ENCODE data around the gene POMGNT1. TPM values are rescaled to one million over a fixed set of nuclear protein-coding genes. Genes with fewer than 3 reads are reported as not detected.

The POMGNT1 gene
- total and polyA plus RNA-seq, 7 donors: 63.1 to 100 (median 81.1) TPM

DNA sequence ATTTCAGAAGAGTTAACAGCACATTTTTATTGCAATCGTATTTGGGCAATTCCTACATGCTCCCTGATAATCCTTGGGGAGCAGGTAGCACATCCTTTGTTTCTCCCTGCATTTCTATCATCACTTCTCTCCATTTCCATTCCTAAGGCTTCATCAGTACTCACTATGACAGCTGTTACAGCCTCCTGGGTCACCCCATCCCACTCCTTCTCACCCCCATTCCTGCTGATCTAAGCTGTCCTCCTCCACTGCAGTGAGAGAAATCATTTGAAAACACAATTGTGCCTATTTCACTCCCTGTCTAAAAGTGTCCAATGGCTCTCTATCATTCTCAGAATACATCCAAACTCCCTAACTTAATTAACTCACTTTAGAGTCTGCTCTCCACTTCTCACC, 40.3 kb downstream of the POMGNT1 start:
- TF ChIP-seq, protein P1, sequence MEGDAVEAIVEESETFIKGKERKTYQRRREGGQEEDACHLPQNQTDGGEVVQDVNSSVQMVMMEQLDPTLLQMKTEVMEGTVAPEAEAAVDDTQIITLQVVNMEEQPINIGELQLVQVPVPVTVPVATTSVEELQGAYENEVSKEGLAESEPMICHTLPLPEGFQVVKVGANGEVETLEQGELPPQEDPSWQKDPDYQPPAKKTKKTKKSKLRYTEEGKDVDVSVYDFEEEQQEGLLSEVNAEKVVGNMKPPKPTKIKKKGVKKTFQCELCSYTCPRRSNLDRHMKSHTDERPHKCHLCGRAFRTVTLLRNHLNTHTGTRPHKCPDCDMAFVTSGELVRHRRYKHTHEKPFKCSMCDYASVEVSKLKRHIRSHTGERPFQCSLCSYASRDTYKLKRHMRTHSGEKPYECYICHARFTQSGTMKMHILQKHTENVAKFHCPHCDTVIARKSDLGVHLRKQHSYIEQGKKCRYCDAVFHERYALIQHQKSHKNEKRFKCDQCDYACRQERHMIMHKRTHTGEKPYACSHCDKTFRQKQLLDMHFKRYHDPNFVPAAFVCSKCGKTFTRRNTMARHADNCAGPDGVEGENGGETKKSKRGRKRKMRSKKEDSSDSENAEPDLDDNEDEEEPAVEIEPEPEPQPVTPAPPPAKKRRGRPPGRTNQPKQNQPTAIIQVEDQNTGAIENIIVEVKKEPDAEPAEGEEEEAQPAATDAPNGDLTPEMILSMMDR (IDR thresholded peaks at IDR 0.05): no peak
- Histone ChIP-seq H3K36me3 (ENCODE audit: insufficient read depth in 1 of 2, low read depth in 1 of 2) (no peaks in the 10 kb centered on the region), H3K4me3 (no peak overlapping the region), H3K27ac (no peak overlapping the region), H3K9me3 (no peaks in the 10 kb centered on the region), H3K27me3 (ENCODE audit: insufficient read depth in 3 of 3, low read length in 2 of 3) (no peaks in the 10 kb centered on the region), H3K4me1 (no peaks in the 10 kb centered on the region)
- DNase-seq: no peak
- no peak for ATAC-seq
- WGBS, 3 donors: 79 to 92% (median 81%) methylated on average over 1 of the region's 1 CpG
- intact Hi-C loops (cut with DNase I): no loop called here

DNA sequence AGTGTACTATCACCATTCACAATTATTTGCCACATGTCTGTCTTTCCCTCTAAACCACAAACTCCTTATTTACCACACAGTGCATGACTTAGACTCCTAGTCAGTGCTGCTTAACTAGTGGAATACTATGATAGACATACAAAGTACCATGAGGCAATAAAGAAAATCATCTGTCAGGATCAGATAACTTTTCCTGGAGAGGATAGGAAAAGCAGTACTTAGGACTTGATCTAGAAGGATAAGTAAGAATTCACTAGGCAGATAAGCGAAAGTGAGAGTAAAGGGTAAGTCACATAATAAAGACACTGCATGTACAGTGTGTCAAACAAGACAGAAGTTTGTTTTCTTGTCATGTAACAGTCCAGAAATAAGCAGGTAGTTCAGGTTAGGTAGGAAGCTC, 44.5 kb downstream of the POMGNT1 start:
- intact Hi-C loops (cut with DNase I): no loop called here
- WGBS, 3 donors: 93 to 100% (median 98%) methylated on average over 1 of the region's 1 CpG
- H3K9me3 ChIP-seq: no peaks in the 10 kb centered on the region
- H3K36me3 ChIP-seq (ENCODE audit: insufficient read depth in 1 of 2, low read depth in 1 of 2): no peaks in the 10 kb centered on the region
- no peak for DNase-seq
- H3K4me1 ChIP-seq: no peaks in the 10 kb centered on the region
- H3K4me3 ChIP-seq: no peak overlapping the region
- H3K27me3 ChIP-seq (ENCODE audit: insufficient read depth in 3 of 3, low read length in 2 of 3): no peaks in the 10 kb centered on the region
- no peak overlapping the region for H3K27ac ChIP-seq
- no peak for ATAC-seq
- TF ChIP-seq, protein P1 (IDR thresholded peaks at IDR 0.05): no peak

DNA sequence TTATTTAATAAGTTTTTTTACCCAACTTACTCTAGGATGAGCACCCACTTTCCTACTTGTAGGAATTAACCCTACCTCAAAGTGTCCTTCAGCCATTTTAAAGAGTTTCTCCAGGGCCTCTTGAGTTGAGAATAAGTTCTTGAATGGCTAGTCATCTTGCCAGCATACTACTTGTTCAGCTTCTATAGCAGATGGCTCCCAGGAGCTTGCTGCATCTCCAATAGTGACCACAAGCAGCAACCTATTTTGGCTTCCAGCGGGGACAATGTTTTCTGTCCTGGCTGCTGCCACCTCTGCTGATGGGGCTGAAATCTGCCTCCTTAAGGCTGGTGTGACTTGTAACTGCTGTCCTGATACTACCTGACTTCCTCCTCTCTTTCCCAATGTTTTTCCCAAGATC, 45.0 kb downstream of the POMGNT1 start:
- ATAC-seq: no peak
- no peak overlapping the region for H3K4me3 ChIP-seq
- no peak overlapping the region for H3K27ac ChIP-seq
- no peaks in the 10 kb centered on the region for H3K27me3 ChIP-seq (ENCODE audit: insufficient read depth in 3 of 3, low read length in 2 of 3)
- H3K9me3 ChIP-seq: no peaks in the 10 kb centered on the region
- 84 to 94% (median 92%) methylated on average over 1 of the region's 1 CpG for WGBS, 3 donors
- no peaks in the 10 kb centered on the region for H3K36me3 ChIP-seq (ENCODE audit: insufficient read depth in 1 of 2, low read depth in 1 of 2)
- H3K4me1 ChIP-seq: no peaks in the 10 kb centered on the region
- DNase-seq: no peak
- TF ChIP-seq, protein P1 (IDR thresholded peaks at IDR 0.05): no peak
- intact Hi-C loops (cut with DNase I): no loop called here

DNA sequence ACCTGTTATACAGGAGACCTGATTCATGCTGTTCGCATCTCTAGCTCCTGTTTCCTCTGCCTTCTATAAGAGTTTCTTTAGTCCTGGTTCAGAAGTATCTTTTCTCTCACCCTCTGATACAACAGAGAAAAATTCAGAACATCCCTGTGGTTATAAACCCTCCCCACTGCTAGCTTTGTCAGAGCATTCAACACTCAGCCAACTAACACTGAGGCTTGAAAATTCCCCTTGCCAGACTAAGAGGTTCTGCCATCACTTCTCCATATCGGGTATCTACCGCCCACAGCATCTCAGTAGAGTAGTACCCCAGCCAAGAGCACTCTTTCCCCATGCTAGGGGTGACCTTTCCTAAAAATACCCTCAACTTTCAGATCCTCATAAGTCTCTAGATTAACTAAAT, 46.2 kb downstream of the POMGNT1 start:
- H3K27ac ChIP-seq: no peak overlapping the region
- no peak overlapping the region for H3K4me3 ChIP-seq
- ATAC-seq: no peak
- H3K27me3 ChIP-seq (ENCODE audit: insufficient read depth in 3 of 3, low read length in 2 of 3): no peaks in the 10 kb centered on the region
- H3K9me3 ChIP-seq: no peaks in the 10 kb centered on the region
- TF ChIP-seq, protein P1 (IDR thresholded peaks at IDR 0.05): no peak
- H3K36me3 ChIP-seq (ENCODE audit: insufficient read depth in 1 of 2, low read depth in 1 of 2): no peaks in the 10 kb centered on the region
- intact Hi-C loops (cut with DNase I): no loop called here
- 84 to 92% (median 89%) methylated on average over 3 of the region's 3 CpGs for WGBS, 3 donors
- DNase-seq: no peak
- no peaks in the 10 kb centered on the region for H3K4me1 ChIP-seq

DNA sequence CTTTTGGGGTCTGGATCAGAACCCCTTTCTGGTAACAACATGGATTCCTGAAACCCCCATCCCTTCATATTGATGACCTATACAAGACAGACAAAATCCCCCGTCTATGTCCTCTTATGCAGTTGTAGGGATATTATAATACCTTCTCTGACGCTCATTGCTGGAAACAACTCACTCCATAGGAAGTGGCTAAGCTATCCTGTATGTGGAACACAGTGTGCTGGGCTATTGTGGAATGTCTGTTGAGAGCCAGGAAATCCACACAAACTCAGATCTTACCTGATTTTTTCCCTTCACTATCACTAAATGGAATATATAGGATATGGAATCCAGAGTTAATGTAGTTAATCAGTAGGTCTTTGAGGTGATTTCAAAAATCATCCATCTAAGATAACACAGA, 48.1 kb downstream of the POMGNT1 start:
- H3K4me3 ChIP-seq: no peak overlapping the region
- no peak for DNase-seq
- TF ChIP-seq, protein P1 (IDR thresholded peaks at IDR 0.05): no peak
- intact Hi-C loops (cut with DNase I): no loop called here
- H3K4me1 ChIP-seq: no peaks in the 10 kb centered on the region
- 66 to 78% (median 77%) methylated on average over 2 of the region's 2 CpGs for WGBS, 3 donors
- no peaks in the 10 kb centered on the region for H3K36me3 ChIP-seq (ENCODE audit: insufficient read depth in 1 of 2, low read depth in 1 of 2)
- no peaks in the 10 kb centered on the region for H3K27me3 ChIP-seq (ENCODE audit: insufficient read depth in 3 of 3, low read length in 2 of 3)
- ATAC-seq: peak in 1 of 4 donors; percentile 55
- no peaks in the 10 kb centered on the region for H3K9me3 ChIP-seq
- peak overlapping the region; percentile 5 for H3K27ac ChIP-seq
